ENCODE results near the gene MYO7B. TPM values are rescaled to one million over a fixed set of nuclear protein-coding genes. Genes with fewer than 3 reads are reported as not detected.

Gene MYO7B
- polyA plus RNA-seq, 1 of the 3 experiments (the other 2 are of a cell fraction) = 0.08 TPM

GRCh38 chr2:127639111-127639474 is 103.6 kb downstream of the MYO7B start:
- 95% methylated on average over 13 of the region's 13 CpGs for WGBS (ENCODE audit: low lambda C conversion rate)
- H3K9ac ChIP-seq = no peak overlapping the region
- peaks cover 10 to 42% of the 10 kb centered on the region in 2 experiments; a peak in 3 of 4 replicates for H3K4me1 ChIP-seq (ENCODE audit: control insufficient read depth in 1 of 2, insufficient read depth in 2 of 2, low read depth in 1 of 2, low read length in 1 of 2)
- no peaks in the 10 kb centered on the region for H3K36me3 ChIP-seq (replicated peaks in 1 of 2; ENCODE audit: control insufficient read depth in 1 of 2, insufficient read depth in 2 of 2, low read length in 1 of 2)
- no peaks in the 10 kb centered on the region for H3K9me2 ChIP-seq
- TF ChIP-seq FOXJ3 (CRISPR knock-in tag; IDR thresholded peaks at IDR 0.05) = no peak
- TF ChIP-seq ELF1 (IDR thresholded peaks at IDR 0.05) = no peak
- no peak for TF ChIP-seq USF1 (IDR thresholded peaks at IDR 0.05; ENCODE audit: borderline replicate concordance, low read depth)
- TF ChIP-seq EZH2phosphoT487 (IDR thresholded peaks at IDR 0.05; ENCODE audit: borderline replicate concordance, low read depth) = no peak
- TF ChIP-seq RXRA (IDR thresholded peaks at IDR 0.05; ENCODE audit: borderline replicate concordance, low read depth) = no peak
- no peak for TF ChIP-seq RCOR1 (IDR thresholded peaks at IDR 0.05; ENCODE audit: low read length)
- TF ChIP-seq FOSL2 (IDR thresholded peaks at IDR 0.05; ENCODE audit: borderline replicate concordance, low read depth) = no peak
- no peak for TF ChIP-seq RAD21 (IDR thresholded peaks at IDR 0.05; ENCODE audit: low read length)
- no peak for TF ChIP-seq SIN3A (IDR thresholded peaks at IDR 0.05; ENCODE audit: borderline replicate concordance, low read depth, low read length)
- no peak for TF ChIP-seq SMC3 (IDR thresholded peaks at IDR 0.05; ENCODE audit: low read depth, low read length)
- TF ChIP-seq EP300 (IDR thresholded peaks at IDR 0.05; ENCODE audit: borderline replicate concordance in 1 of 2, low read depth in 1 of 2, low read length in 1 of 2) = no peak
- TF ChIP-seq YY1 (IDR thresholded peaks at IDR 0.05; ENCODE audit: low read depth) = no peak
- TF ChIP-seq, protein P1, sequence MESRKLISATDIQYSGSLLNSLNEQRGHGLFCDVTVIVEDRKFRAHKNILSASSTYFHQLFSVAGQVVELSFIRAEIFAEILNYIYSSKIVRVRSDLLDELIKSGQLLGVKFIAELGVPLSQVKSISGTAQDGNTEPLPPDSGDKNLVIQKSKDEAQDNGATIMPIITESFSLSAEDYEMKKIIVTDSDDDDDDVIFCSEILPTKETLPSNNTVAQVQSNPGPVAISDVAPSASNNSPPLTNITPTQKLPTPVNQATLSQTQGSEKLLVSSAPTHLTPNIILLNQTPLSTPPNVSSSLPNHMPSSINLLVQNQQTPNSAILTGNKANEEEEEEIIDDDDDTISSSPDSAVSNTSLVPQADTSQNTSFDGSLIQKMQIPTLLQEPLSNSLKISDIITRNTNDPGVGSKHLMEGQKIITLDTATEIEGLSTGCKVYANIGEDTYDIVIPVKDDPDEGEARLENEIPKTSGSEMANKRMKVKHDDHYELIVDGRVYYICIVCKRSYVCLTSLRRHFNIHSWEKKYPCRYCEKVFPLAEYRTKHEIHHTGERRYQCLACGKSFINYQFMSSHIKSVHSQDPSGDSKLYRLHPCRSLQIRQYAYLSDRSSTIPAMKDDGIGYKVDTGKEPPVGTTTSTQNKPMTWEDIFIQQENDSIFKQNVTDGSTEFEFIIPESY (IDR thresholded peaks at IDR 0.05; ENCODE audit: borderline replicate concordance, low read depth) = no peak
- no peak for TF ChIP-seq POLR2AphosphoS5 (IDR thresholded peaks at IDR 0.05; ENCODE audit: low read depth, low read length)
- no peak for TF ChIP-seq NRF1 (IDR thresholded peaks at IDR 0.05; ENCODE audit: low read depth, low read length)
- no peak for TF ChIP-seq NFIC (IDR thresholded peaks at IDR 0.05; ENCODE audit: borderline replicate concordance)
- TF ChIP-seq IRF3 (IDR thresholded peaks at IDR 0.05; ENCODE audit: low read depth, low read length) = no peak
- H3K27me3 ChIP-seq (ENCODE audit: insufficient read depth) = no peaks in the 10 kb centered on the region
- no peaks in the 10 kb centered on the region for H3F3A ChIP-seq (replicated peaks; ENCODE audit: insufficient read depth)
- no peak for DNase-seq
- H3K4me2 ChIP-seq = no peak overlapping the region
- no peaks in the 10 kb centered on the region for H3K79me2 ChIP-seq (ENCODE audit: insufficient read depth)
- ChIA-PET CTCF (interaction anchor here (0.7 to 3.6 kb wide), 6 partner anchors 11 to 1966 kb away, joined by 3 to 21 read pairs (median 4); partner anchors contain the start of gene LIMS2), POLR2A (interaction anchor here (1.6 kb wide), 1 partner anchor 63 kb away, joined by 3 read pairs; no protein-coding TSS in a partner anchor)
- no peak overlapping the region for H3K4me3 ChIP-seq (ENCODE audit: low read depth in 2 of 2, low read length in 1 of 2)
- H3K27ac ChIP-seq (ENCODE audit: low read depth in 2 of 2, low read length in 1 of 2) = no peak overlapping the region
- no peaks in the 10 kb centered on the region for H3K9me3 ChIP-seq
- no peak overlapping the region for H2AFZ ChIP-seq (ENCODE audit: low read depth)
- H4K20me1 ChIP-seq (ENCODE audit: insufficient read depth) = no peaks in the 10 kb centered on the region
